Tibial artery (tissue), 4 donors: ENCODE results near the gene ULK4.
A peak's percentile ranks its signal among the peaks of the same experiment; 100 is the strongest.
"Not testable (repeated sequence)": the region's sequence is repeated elsewhere in the genome, so short reads cannot be mapped to it uniquely, and the experiment has no call there.

Experiments
- DNase-seq, 2 donors: peaks; one replicate each; pipeline ENCODE4 v3.0.0-alpha.2; 2019
- H3K27ac ChIP-seq, 2 donors: fragments of 200-600 bp; sonication (generic) in 1 of 2; 1 replicate in 1 of 2; 2 replicates in 1 of 2; pipeline ENCODE4 v1.5.1; 2018 to 2019; ENCODE audit warnings: mild to moderate bottlenecking in 1 of 2
- H3K27me3 ChIP-seq, 2 donors: fragments of 200-600 bp; sonication (generic) in 1 of 2; one replicate each; pipeline versions ENCODE4 v1.5.1 to v1.6.0; 2016 to 2019
- H3K36me3 ChIP-seq, 3 donors: fragments of 200-600 bp; sonication (generic) in 2 of 3; one replicate each; pipeline ENCODE4 v1.5.1; 2016 to 2019; ENCODE audit warnings: mild to moderate bottlenecking in 2 of 3
- H3K4me1 ChIP-seq, 4 donors: fragments of 200-600 bp; sonication (generic) in 2 of 4; 1 replicate in 3 of 4; 2 replicates in 1 of 4; pipeline ENCODE4 v1.5.1; 2016 to 2019
- H3K4me3 ChIP-seq, 2 donors: fragments of 200-600 bp; sonication (generic) in 1 of 2; 1 replicate in 1 of 2; 2 replicates in 1 of 2; pipeline ENCODE4 v1.5.1; 2018 to 2019; ENCODE audit warnings: mild to moderate bottlenecking in 2 of 2
- H3K9me3 ChIP-seq, 3 donors: fragments of 200-600 bp; sonication (generic) in 1 of 3; one replicate each; pipeline ENCODE4 v1.5.1; 2016 to 2019
- CTCF ChIP-seq, 2 experiments: fragments of 200-600 bp in 1 of 2; fragments of 450-650 bp in 1 of 2; IDR thresholded peaks; one replicate each; pipeline ENCODE4 v1.5.1; 2017 to 2019; ENCODE audit warnings: antibody characterized with exemption in 2 of 2, mild to moderate bottlenecking in 1 of 2, moderate library complexity in 1 of 2
- intact Hi-C: fragments of 100-400 bp; cut with DNase I; formaldehyde crosslinking; loops from one replicate; pipeline ENCODE4 v1.15.0; 2023; ENCODE audit warnings: low total_unique reads

Gene ULK4

GRCh38 chr3:41717641-41718040, 244.3 kb downstream of the ULK4 start:
- no peak for DNase-seq
- Histone ChIP-seq H3K27ac (no peak overlapping the region), H3K4me1 (no peaks in the 10 kb centered on the region), H3K27me3 (no peaks in the 10 kb centered on the region), H3K36me3 (no peaks in the 10 kb centered on the region), H3K9me3 (no peaks in the 10 kb centered on the region), H3K4me3 (no peak overlapping the region)
- intact Hi-C loops = loop anchor here (5.0 kb wide), 1 partner anchor 1135 kb away; no protein-coding TSS in a partner anchor
- TF ChIP-seq CTCF (IDR thresholded peaks at IDR 0.05) = no peak

GRCh38 chr3:41716471-41716870, 245.4 kb downstream of the ULK4 start:
- Histone ChIP-seq H3K4me3 (no peak overlapping the region), H3K27ac (no peak overlapping the region), H3K36me3 (no peaks in the 10 kb centered on the region), H3K27me3 (no peaks in the 10 kb centered on the region), H3K4me1 (no peaks in the 10 kb centered on the region), H3K9me3 (no peaks in the 10 kb centered on the region)
- intact Hi-C loops = loop anchor here (5.0 kb wide), 1 partner anchor 1134 kb away; no protein-coding TSS in a partner anchor
- no peak for DNase-seq
- TF ChIP-seq CTCF (IDR thresholded peaks at IDR 0.05) = peak; percentile 32 to 37

- Histone ChIP-seq H3K27ac (no peak overlapping the region), H3K4me3 (no peak overlapping the region), H3K36me3 (no peaks in the 10 kb centered on the region), H3K9me3 (no peaks in the 10 kb centered on the region), H3K27me3 (no peaks in the 10 kb centered on the region), H3K4me1 (no peaks in the 10 kb centered on the region)
- intact Hi-C loops = loop anchor here (5.0 kb wide), 1 partner anchor 1133 kb away; no protein-coding TSS in a partner anchor
- no peak for DNase-seq
- TF ChIP-seq CTCF (IDR thresholded peaks at IDR 0.05) = no peak
Measured at GRCh38 chr3:41715376-41715775, 246.5 kb downstream of the ULK4 start.

- Histone ChIP-seq H3K27ac (no peak overlapping the region), H3K9me3 (no peaks in the 10 kb centered on the region), H3K4me1 (no peaks in the 10 kb centered on the region), H3K36me3 (no peaks in the 10 kb centered on the region), H3K27me3 (no peaks in the 10 kb centered on the region), H3K4me3 (no peak overlapping the region)
- intact Hi-C loops = no loop called here
- TF ChIP-seq CTCF (IDR thresholded peaks at IDR 0.05) = no peak
- no peak for DNase-seq
Measured at GRCh38 chr3:41711651-41712050, 250.3 kb downstream of the ULK4 start.

DNA sequence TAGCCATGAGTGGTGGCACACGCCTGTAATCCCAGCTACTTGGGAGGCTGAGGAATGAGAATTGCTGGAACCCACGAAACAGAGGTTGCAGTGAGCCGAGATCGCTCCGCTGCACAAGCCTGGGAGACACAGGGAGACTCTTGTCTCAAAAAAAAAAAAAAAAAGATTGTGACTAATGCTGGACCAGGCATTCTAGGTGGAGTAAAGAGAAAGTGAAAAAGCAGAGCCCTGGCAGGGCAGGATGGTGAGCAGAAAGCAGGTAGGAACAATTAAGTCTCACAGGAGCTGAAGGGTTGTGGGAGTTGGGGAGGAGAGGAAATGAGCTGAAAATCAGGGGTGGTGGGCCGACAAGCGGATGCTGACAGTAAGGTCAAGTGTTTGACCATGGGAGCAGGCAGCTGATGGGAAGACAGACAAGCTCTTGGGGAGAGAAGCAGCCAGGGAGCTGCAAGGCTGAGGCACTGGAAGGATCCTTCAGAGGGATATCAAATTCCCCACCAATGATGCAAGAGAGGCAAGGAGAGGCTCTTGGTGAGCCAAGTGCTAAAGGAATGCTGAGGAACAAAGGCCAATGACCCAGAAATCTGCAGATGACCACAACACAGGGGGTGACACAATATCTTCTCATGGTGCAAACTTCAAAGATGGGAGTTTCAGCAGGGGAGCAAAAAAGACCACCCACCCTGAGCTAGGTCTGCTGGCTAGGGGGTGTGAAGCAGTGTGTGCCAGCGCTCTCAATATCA, 251.1 kb downstream of the ULK4 start:
- intact Hi-C loops = no loop called here

DNA sequence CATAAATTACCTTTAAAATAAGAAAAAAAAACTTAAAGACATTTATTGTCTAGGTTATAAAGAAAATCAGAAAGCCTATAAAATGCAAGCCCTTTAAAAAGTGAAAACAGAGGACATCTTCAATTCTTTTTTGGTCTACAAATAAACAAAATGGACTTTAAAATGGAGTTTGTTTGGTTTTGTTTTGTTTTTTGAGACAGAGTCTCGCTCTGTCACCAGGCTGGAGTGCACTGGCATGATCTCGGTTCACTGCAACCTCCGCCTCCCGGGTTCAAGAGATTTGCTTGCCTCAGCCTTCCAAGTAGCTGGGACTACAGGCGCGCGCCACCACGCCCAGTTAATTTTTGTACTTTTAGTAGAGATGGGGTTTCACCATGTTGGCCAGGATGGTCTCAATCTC, 252.7 kb downstream of the ULK4 start:
- H3K36me3 ChIP-seq, intact Hi-C loops, DNase-seq, H3K4me3 ChIP-seq, H3K27me3 ChIP-seq, H3K9me3 ChIP-seq, H3K4me1 ChIP-seq, H3K27ac ChIP-seq: not testable (repeated sequence)

More for the DNA sequence above, 251.1 kb downstream of the ULK4 start:
- Histone ChIP-seq H3K4me1 (no peaks in the 10 kb centered on the region), H3K36me3 (no peaks in the 10 kb centered on the region), H3K27me3 (no peaks in the 10 kb centered on the region), H3K9me3 (no peaks in the 10 kb centered on the region), H3K27ac (no peak overlapping the region), H3K4me3 (no peak overlapping the region)
- no peak for DNase-seq
- no peak for TF ChIP-seq CTCF (IDR thresholded peaks at IDR 0.05)
